Endothelial cell of umbilical vein (primary cell): Measurements from ENCODE around the gene ZNF263. TPM values are rescaled to one million over a fixed set of nuclear protein-coding genes. Genes with fewer than 3 reads are reported as not detected.

Experiments used
- Bru-seq: library from RNA; stranded (reverse); fragments of 400-500 nt; gene quantifications from one replicate; lab custom pipeline; 2021; lab: Mats Ljungman, UMichigan
- BruChase-seq, 2 experiments: library from RNA; stranded (reverse); fragments of 400-500 nt; gene quantifications; one replicate each; lab custom pipeline; 2021; lab: Mats Ljungman, UMichigan
- BruUV-seq: library from RNA; stranded (reverse); fragments of 400-500 nt; replicated peaks from 2 replicates; lab custom pipeline; 2021; lab: Mats Ljungman, UMichigan
- CTCF ChIA-PET: fragments of 300-600, 350-600 bp; sonication (Branson Sonifier 250); formaldehyde crosslinking; loops from one replicate; lab custom pipeline; 2021; ENCODE audit warnings: antibody characterized with exemption, inconsistent platforms; lab: Charles Lee
- POLR2A ChIA-PET: fragments of 300-600, 350-600 bp; sonication (Branson Sonifier 250); formaldehyde crosslinking; loops from one replicate; lab custom pipeline; 2021; ENCODE audit warnings: antibody characterized with exemption, inconsistent platforms; lab: Charles Lee
- DNase-seq: peaks from one replicate; pipeline ENCODE4 v3.0.0-alpha.2; 2011; ENCODE audit warnings: low read depth, low spot score
- FAIRE-seq: peaks from 2 replicates; lab custom pipeline; 2011; peaks lifted over from hg19 to GRCh38; lab: Jason Lieb, UNC
- H2AFZ ChIP-seq: 2 replicates; pipeline ENCODE4 v1.6.0; 2012; ENCODE audit warnings: low read depth, low read length, control low read depth, inconsistent platforms
- H3K27ac ChIP-seq: 2 replicates; pipeline ENCODE4 v1.5.1; 2011; ENCODE audit warnings: low read depth, mild to moderate bottlenecking, control low read depth, low read length, moderate library complexity; ENCODE audit not compliant: insufficient read depth
- H3K27me3 ChIP-seq, 2 experiments: 2 replicates each; pipeline versions ENCODE4 v1.6.0 to v1.6.1; 2011; ENCODE audit warnings: low read length in 2 of 2, mixed read lengths in 1 of 2; ENCODE audit not compliant: control insufficient read depth in 2 of 2, insufficient read depth in 2 of 2
- H3K36me3 ChIP-seq, 2 experiments: 2 replicates in 1 of 2; 3 replicates in 1 of 2; pipeline ENCODE4 v1.5.1; 2011; ENCODE audit warnings: low read length in 2 of 2, mild to moderate bottlenecking in 1 of 2, moderate library complexity in 1 of 2; ENCODE audit not compliant: control insufficient read depth in 2 of 2, insufficient read depth in 2 of 2; ENCODE audit errors: extremely low read depth in 1 of 2
- H3K4me1 ChIP-seq: 3 replicates; pipeline ENCODE4 v1.5.1; 2011; ENCODE audit warnings: mild to moderate bottlenecking, low read length; ENCODE audit not compliant: control insufficient read depth, insufficient read depth; ENCODE audit errors: extremely low read depth
- H3K4me2 ChIP-seq: 2 replicates; pipeline ENCODE4 v1.6.1; 2011; ENCODE audit warnings: low read length, control low read depth, mixed read lengths; ENCODE audit not compliant: insufficient read depth
- H3K4me3 ChIP-seq, 3 experiments: fragments of 200-600 bp in 1 of 3; sonication (generic), shearing (Covaris generic) in 1 of 3; replicated peaks in 1 of 3; 2 replicates each; pipeline ENCODE4 v1.5.1; 2011 to 2016; ENCODE audit warnings: control low read depth in 3 of 3, low read length in 3 of 3, mild to moderate bottlenecking in 2 of 3, inconsistent platforms in 1 of 3, low read depth in 1 of 3, moderate library complexity in 1 of 3; ENCODE audit not compliant: insufficient read depth in 1 of 3
- H3K79me2 ChIP-seq: 2 replicates; pipeline ENCODE4 v1.6.0; 2012; ENCODE audit warnings: low read length, inconsistent platforms; ENCODE audit not compliant: control insufficient read depth, insufficient read depth
- H3K9ac ChIP-seq: replicated peaks from 2 replicates; pipeline ENCODE3; 2011; ENCODE audit warnings: low read length, control low read depth; ENCODE audit not compliant: insufficient read depth; ENCODE audit errors: extremely low read depth
- H3K9me1 ChIP-seq: replicated peaks from 3 replicates; pipeline ENCODE4 v1.6.0; 2011; ENCODE audit warnings: mild to moderate bottlenecking, low read length; ENCODE audit not compliant: control insufficient read depth, insufficient read depth; ENCODE audit errors: extremely low read depth
- H3K9me3 ChIP-seq: replicated peaks from 2 replicates; pipeline ENCODE4 v1.5.1; 2012; ENCODE audit warnings: low read length, inconsistent platforms; ENCODE audit not compliant: control insufficient read depth, insufficient read depth
- H4K20me1 ChIP-seq: replicated peaks from 2 replicates; pipeline ENCODE3; 2011; ENCODE audit warnings: mild to moderate bottlenecking, low read length; ENCODE audit not compliant: control insufficient read depth, insufficient read depth; ENCODE audit errors: extremely low read depth
- EZH2 ChIP-seq: IDR thresholded peaks from 2 replicates; pipeline ENCODE4 v1.6.1; 2012; ENCODE audit warnings: borderline replicate concordance, low read depth, mild to moderate bottlenecking, moderate library complexity, low read length, inconsistent platforms; ENCODE audit not compliant: severe bottlenecking
- FOS ChIP-seq: IDR thresholded peaks from 2 replicates; pipeline ENCODE4 v1.6.1; 2011; ENCODE audit warnings: mild to moderate bottlenecking, low read length, moderate library complexity, borderline replicate concordance; ENCODE audit not compliant: insufficient read depth
- GATA2 ChIP-seq: IDR thresholded peaks from 2 replicates; pipeline ENCODE4 v1.7.0; 2011; ENCODE audit warnings: low read depth, mild to moderate bottlenecking, moderate library complexity, mixed read lengths, low read length; ENCODE audit not compliant: insufficient read length, insufficient read depth
- JUN ChIP-seq: IDR thresholded peaks from 2 replicates; pipeline ENCODE4 v1.6.1; 2011; ENCODE audit warnings: borderline replicate concordance, low read depth; ENCODE audit not compliant: insufficient read length, insufficient read depth
- MAX ChIP-seq: IDR thresholded peaks from 2 replicates; pipeline ENCODE4 v1.6.1; 2011; ENCODE audit not compliant: insufficient read depth, insufficient read length
- MYC ChIP-seq: IDR thresholded peaks from one replicate; pipeline ENCODE4 v1.6.1; 2011; ENCODE audit warnings: mild to moderate bottlenecking, low read depth, low read length
- POLR2A ChIP-seq: IDR thresholded peaks from 2 replicates; pipeline ENCODE4 v1.6.1; 2012; ENCODE audit warnings: low read depth, mild to moderate bottlenecking, control low read depth, low read length
- POLR2AphosphoS5 ChIP-seq: IDR thresholded peaks from 2 replicates; pipeline ENCODE4 v1.6.1; 2012; ENCODE audit warnings: low read depth, mild to moderate bottlenecking, control low read depth, low read length, moderate library complexity; ENCODE audit not compliant: insufficient read depth
- dilution Hi-C: fragments of 300-500 bp; cut with MboI; formaldehyde crosslinking; loops from one replicate; pipeline ENCODE4 v1.15.0; 2019; ENCODE audit warnings: low sequenced_read_pairs; ENCODE audit not compliant: extremely low pct_ligation_motif_present
- intact Hi-C: fragments of 100-400 bp; cut with micrococcal nuclease; formaldehyde crosslinking; loops from one replicate; pipeline ENCODE4 v1.10.0; 2022
- long read RNA-seq: library from polyadenylated mRNA; stranded (forward); transcript quantifications from one replicate; pipeline ENCODE4 v2.0.0, GENCODE V29; 2021
- polyA minus RNA-seq, 3 experiments: library from RNA; depleted of rRNA, polyadenylated mRNA; stranded (reverse); fragments of >200 nt; gene quantifications; 1 replicate in 1 of 3; 2 replicates in 2 of 3; pipeline ENCODE4 v1.2.3, GENCODE V29; 2011
- polyA plus RNA-seq, 4 experiments: library from polyadenylated mRNA; depleted of rRNA in 3 of 4; stranded (reverse) in 3 of 4; unstranded in 1 of 4; fragments of >200 nt; gene quantifications; 2 replicates each; pipeline versions ENCODE4 v1.2.1 to v1.2.3, GENCODE V29; 2011 to 2012; ENCODE audit warnings: missing spikeins in 1 of 4
- total RNA-seq: library from RNA; stranded (reverse); gene quantifications from 2 replicates; pipeline ENCODE4 v1.2.3, GENCODE V29; 2021
- TF ChIP-seq, protein P1 (sequence below), 2 donors: IDR thresholded peaks; 1 replicate in 1 of 2; 2 replicates in 1 of 2; pipeline ENCODE4 v1.5.1; 2011; ENCODE audit warnings: low read length in 2 of 2, mild to moderate bottlenecking in 2 of 2, moderate library complexity in 2 of 2, control low read depth in 1 of 2, inconsistent platforms in 1 of 2, low read depth in 1 of 2; ENCODE audit not compliant: insufficient read depth in 1 of 2; ENCODE audit errors: extremely low read depth in 1 of 2

Gene ZNF263
- 20.8 and 22.7 TPM in 2 replicates for total RNA-seq
- 10.9 TPM in 2 replicates for polyA plus RNA-seq
- polyA plus RNA-seq (2011; cell fraction: cytosol; rRNA removed): 13.4 and 15.3 TPM in 2 replicates
- polyA plus RNA-seq (2011; cell fraction: nucleus; rRNA removed): 24.7 and 26.5 TPM in 2 replicates
- polyA plus RNA-seq (2012): 25.5 and 27.8 TPM in 2 replicates
- polyA minus RNA-seq: 11.4 and 17.9 TPM in 2 replicates
- polyA minus RNA-seq (2011; cell fraction: cytosol; rRNA and poly(A)+ RNA removed): 12.7 TPM
- polyA minus RNA-seq (2011; cell fraction: nucleus; rRNA and poly(A)+ RNA removed): 19.9 and 20.6 TPM in 2 replicates
- Bru-seq, nascent RNA: percentile 59 among the genes with signal in this experiment
- BruChase-seq, experiment 1, labeled RNA remaining after a 6-hour chase: percentile 58 among the genes with signal in this experiment
- BruChase-seq, experiment 2, labeled RNA remaining after a 2-hour chase: percentile 72 among the genes with signal in this experiment
- long read RNA-seq, transcript ZNF263-208 (3 exons, 851 nt): major isoform, 14 of 49 reads
- long read RNA-seq, transcript ZNF263-201 (6 exons, 3,830 nt): minor isoform, 5 of 49 reads
- long read RNA-seq, transcript ZNF263-205 (2 exons, 1,139 nt): minor isoform, 9 of 49 reads
- long read RNA-seq, partial matches to known transcripts: 6 of 49 reads
- long read RNA-seq, other reads (novel, unspliced or antisense): 14 of 49 reads

- Histone ChIP-seq H3K9me3 (no peaks in the 10 kb centered on the region), H3K79me2 (peaks cover 35% of the 10 kb centered on the region), H3K27ac (peak within 1 kb of the TSS; percentile 92), H3K4me1 (peaks cover 13% of the 10 kb centered on the region), H3K27me3 (peaks cover 2 to 6% of the 10 kb centered on the region in 2 experiments), H3K4me3 (peak within 1 kb of the TSS; percentile 74 to 79 (median 77)), H3K36me3 (peaks cover 0 to 5% of the 10 kb centered on the region in 2 experiments), H3K9ac (peak within 1 kb of the TSS; percentile 86), H3K9me1 (no peaks in the 10 kb centered on the region), H2AFZ (peak within 1 kb of the TSS; percentile 69), H3K4me2 (peak within 1 kb of the TSS; percentile 93), H4K20me1 (no peaks in the 10 kb centered on the region)
- DNase-seq: peak; percentile 98
- FAIRE-seq: peak; percentile 98
- TF ChIP-seq POLR2AphosphoS5 (peak; percentile 83), EZH2 (no peak), GATA2 (no peak), JUN (peak; percentile 8), MYC (no peak), MAX (peak; percentile 81), POLR2A (peak; percentile 75), FOS (peak; percentile 25)
- TF ChIP-seq, protein P1, sequence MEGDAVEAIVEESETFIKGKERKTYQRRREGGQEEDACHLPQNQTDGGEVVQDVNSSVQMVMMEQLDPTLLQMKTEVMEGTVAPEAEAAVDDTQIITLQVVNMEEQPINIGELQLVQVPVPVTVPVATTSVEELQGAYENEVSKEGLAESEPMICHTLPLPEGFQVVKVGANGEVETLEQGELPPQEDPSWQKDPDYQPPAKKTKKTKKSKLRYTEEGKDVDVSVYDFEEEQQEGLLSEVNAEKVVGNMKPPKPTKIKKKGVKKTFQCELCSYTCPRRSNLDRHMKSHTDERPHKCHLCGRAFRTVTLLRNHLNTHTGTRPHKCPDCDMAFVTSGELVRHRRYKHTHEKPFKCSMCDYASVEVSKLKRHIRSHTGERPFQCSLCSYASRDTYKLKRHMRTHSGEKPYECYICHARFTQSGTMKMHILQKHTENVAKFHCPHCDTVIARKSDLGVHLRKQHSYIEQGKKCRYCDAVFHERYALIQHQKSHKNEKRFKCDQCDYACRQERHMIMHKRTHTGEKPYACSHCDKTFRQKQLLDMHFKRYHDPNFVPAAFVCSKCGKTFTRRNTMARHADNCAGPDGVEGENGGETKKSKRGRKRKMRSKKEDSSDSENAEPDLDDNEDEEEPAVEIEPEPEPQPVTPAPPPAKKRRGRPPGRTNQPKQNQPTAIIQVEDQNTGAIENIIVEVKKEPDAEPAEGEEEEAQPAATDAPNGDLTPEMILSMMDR (IDR thresholded peaks at IDR 0.05; ENCODE audit: extremely low read depth in 1 of 2, insufficient read depth in 1 of 2, low read depth in 1 of 2, low read length in 2 of 2): no peak
- ChIA-PET POLR2A (interaction anchor here (1.3 to 1.6 kb wide), 4 partner anchors 22 to 218 kb away, joined by 3 to 7 read pairs (median 4); partner anchors contain the start of genes CLUAP1, ZNF174 and ZSCAN32), CTCF (interaction anchor here (1.0 to 3.2 kb wide), 7 partner anchors 9 to 218 kb away, joined by 3 to 21 read pairs (median 4); partner anchors contain the start of gene CLUAP1)
- intact Hi-C loops (loop anchor here (1.0 to 2.0 kb wide), 6 partner anchors 19 to 217 kb away; partner anchors contain the start of genes OR1F1, TIGD7, ZNF174 and ZNF75A), dilution Hi-C loops (no loop called here)
- BruUV-seq: TSS peak; percentile 71
These were observed at the start of gene ZNF263 for GRCh38 chr16:3282730-3283542. ZNF263 (plus strand) TSS chr16:3283491; CDS start chr16:3283819, 328 bp downstream.
